ENCODE measurements around the gene FNBP1. TPM values are rescaled to one million over a fixed set of nuclear protein-coding genes. Genes with fewer than 3 reads are reported as not detected.
A peak's percentile ranks its signal among the peaks of the same experiment; 100 is the strongest.

The FNBP1 gene
- total RNA-seq, 1 experiment from 2014 or later, result 53.6 TPM

- TSS peak; percentile 81 for BruUV-seq (replicated peaks)
- H3K27ac ChIP-seq (ENCODE audit: low read length), result no peak overlapping the region
- H3K36me3 ChIP-seq (ENCODE audit: control insufficient read depth, insufficient read depth, low read length), result no peaks in the 10 kb centered on the region
- H3K27me3 ChIP-seq (ENCODE audit: control insufficient read depth, insufficient read depth, low read length), result no peaks in the 10 kb centered on the region
- no peak for DNase-seq (ENCODE audit: low read depth, low spot score)
- H3K9me3 ChIP-seq (ENCODE audit: control insufficient read depth, insufficient read depth, low read depth, low read length), result no peaks in the 10 kb centered on the region
- TF ChIP-seq TCF7L2 (IDR thresholded peaks at IDR 0.05; ENCODE audit: low read depth, low read length), result no peak
- no peak for TF ChIP-seq REST (IDR thresholded peaks at IDR 0.05; ENCODE audit: insufficient read depth in 1 of 2, low read depth in 2 of 2, low read length in 1 of 2)
- TF ChIP-seq POLR2AphosphoS5 (IDR thresholded peaks at IDR 0.05; ENCODE audit: low read depth, low read length), result no peak
- no peak for TF ChIP-seq SIN3A (IDR thresholded peaks at IDR 0.05; ENCODE audit: borderline replicate concordance, insufficient read depth, low read depth, low read length)
- no peak for TF ChIP-seq CTCF (IDR thresholded peaks at IDR 0.05)
- ChIA-PET POLR2A (no interaction called here), CTCF (no interaction called here)
- H3K4me3 ChIP-seq (ENCODE audit: low read depth in 2 of 2, low read length in 2 of 2), result no peak overlapping the region
- no peak for ATAC-seq
- in situ Hi-C loops (cut with HindIII; ENCODE audit: low pct_unique_long_range_greater_than_20kb, low sequenced_read_pairs), result no loop called here
- H3K4me1 ChIP-seq (ENCODE audit: control insufficient read depth, insufficient read depth, low read length), result no peaks in the 10 kb centered on the region
- intact Hi-C loops (cut with micrococcal nuclease; ENCODE audit: unreplicated experiment), result loop anchor here (10.0 kb wide), 1 partner anchor 147 kb away; no protein-coding TSS in a partner anchor
Measured at GRCh38 chr9:129887334-129888292, 155.4 kb downstream of the FNBP1 start.

GRCh38 chr9:129886226-129887174 is 156.5 kb downstream of the FNBP1 start:
- POLR2A ChIA-PET, result no interaction called here

More at GRCh38 chr9:129886226-129887174, 156.5 kb downstream of the FNBP1 start:
- no peak overlapping the region for H3K4me3 ChIP-seq (ENCODE audit: low read depth in 2 of 2, low read length in 2 of 2)
- H3K36me3 ChIP-seq (ENCODE audit: control insufficient read depth, insufficient read depth, low read length), result no peaks in the 10 kb centered on the region
- no peaks in the 10 kb centered on the region for H3K9me3 ChIP-seq (ENCODE audit: control insufficient read depth, insufficient read depth, low read depth, low read length)
- no peaks in the 10 kb centered on the region for H3K4me1 ChIP-seq (ENCODE audit: control insufficient read depth, insufficient read depth, low read length)
- H3K27me3 ChIP-seq (ENCODE audit: control insufficient read depth, insufficient read depth, low read length), result no peaks in the 10 kb centered on the region
- ATAC-seq (no peak), DNase-seq (ENCODE audit: low read depth, low spot score) (no peak)
- CTCF ChIA-PET, result no interaction called here
- in situ Hi-C loops (cut with HindIII; ENCODE audit: low pct_unique_long_range_greater_than_20kb, low sequenced_read_pairs) (no loop called here), intact Hi-C loops (cut with micrococcal nuclease; ENCODE audit: unreplicated experiment) (loop anchor here (10.0 kb wide), 1 partner anchor 148 kb away; no protein-coding TSS in a partner anchor)
- H3K27ac ChIP-seq (ENCODE audit: low read length), result no peak overlapping the region
- TF ChIP-seq POLR2AphosphoS5 (IDR thresholded peaks at IDR 0.05; ENCODE audit: low read depth, low read length) (no peak), CTCF (IDR thresholded peaks at IDR 0.05) (no peak), SIN3A (IDR thresholded peaks at IDR 0.05; ENCODE audit: borderline replicate concordance, insufficient read depth, low read depth, low read length) (no peak), TCF7L2 (IDR thresholded peaks at IDR 0.05; ENCODE audit: low read depth, low read length) (no peak)
- BruUV-seq (replicated peaks), result no TSS peak
